ENCODE measurements around the gene SPEM3.

DNA sequence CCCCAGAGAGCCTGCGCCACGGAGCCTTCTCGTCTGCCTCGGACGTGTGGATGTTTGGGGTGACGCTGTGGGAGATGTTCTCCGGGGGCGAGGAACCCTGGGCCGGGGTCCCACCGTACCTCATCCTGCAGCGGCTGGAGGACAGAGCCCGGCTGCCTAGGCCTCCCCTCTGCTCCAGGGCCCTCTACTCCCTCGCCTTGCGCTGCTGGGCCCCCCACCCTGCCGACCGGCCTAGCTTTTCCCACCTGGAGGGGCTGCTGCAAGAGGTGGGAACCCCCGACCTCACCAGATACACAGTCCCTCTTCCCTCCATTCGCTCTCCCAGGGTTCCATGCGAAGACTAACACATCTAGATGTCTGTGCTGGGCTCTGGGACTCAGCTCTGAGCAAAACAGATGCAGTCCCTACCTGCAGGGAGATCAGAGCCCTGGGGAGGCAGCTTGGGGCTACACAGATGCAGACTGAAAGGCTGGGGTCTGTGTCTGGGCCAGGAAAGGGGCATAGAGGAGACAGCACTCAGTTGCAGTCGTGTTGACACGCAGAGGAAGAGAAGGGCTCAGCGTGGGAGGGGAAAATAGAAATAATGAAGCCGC is 44.1 kb upstream of the SPEM3 start:
- TF ChIP-seq CTCF (IDR thresholded peaks at IDR 0.05 in 8 of 11, conservative IDR thresholded peaks at IDR 0.05 in 3 of 11) (no peak), POLR2AphosphoS5 (IDR thresholded peaks at IDR 0.05) (no peak), POLR2A (IDR thresholded peaks at IDR 0.05) (no peak)

All from spleen (tissue), 7 donors.